Measurements from ENCODE around the gene FBXL17. TPM values are rescaled to one million over a fixed set of nuclear protein-coding genes. Genes with fewer than 3 reads are reported as not detected.

Gene FBXL17
- total RNA-seq, 2 experiments from 2014 or later = 9.6 to 9.8 TPM

DNA sequence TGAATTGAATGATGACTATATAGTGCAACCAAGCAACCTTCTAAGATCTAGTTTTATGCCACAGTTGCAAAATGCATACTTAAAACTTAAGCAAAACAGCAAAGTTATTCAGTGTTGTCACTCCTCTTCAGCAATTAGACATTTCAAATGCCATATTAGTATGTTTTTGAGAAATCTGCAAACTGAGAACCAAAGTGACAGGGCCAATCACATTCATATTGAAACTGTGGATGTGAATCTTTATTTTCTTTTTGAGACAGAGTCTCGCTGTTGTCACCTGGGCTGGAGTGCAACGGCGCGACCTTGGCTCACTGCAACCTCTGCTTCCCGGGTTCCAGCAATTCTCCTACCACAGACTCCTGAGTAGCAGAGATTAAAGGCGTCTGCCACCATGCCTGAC lies 461.9 kb downstream of the FBXL17 start:
- no peak for DNase-seq
- H3K27ac Mint-ChIP-seq = no peak overlapping the region

DNA sequence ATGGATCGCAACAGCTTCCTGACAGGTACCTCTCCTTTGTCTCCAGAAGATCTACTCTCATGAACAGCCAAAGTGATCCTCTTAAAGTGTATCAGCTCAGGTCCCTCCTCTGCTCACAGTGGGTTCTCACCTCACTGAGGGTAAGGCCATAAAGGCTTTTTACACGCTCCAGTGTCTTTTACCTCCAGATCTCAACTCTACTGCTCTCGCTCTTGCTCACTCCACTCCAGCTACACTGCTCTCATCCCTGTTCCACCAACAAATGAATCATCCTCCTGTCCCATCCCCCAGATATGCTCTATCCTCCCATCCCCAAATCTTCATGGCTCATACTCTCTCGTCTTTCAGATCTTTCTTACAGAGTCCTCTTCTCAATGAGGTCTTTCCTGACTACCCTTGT lies 462.5 kb downstream of the FBXL17 start:
- ChIA-PET CTCF (no interaction called here), POLR2A (no interaction called here)
- peaks cover 60% of the 10 kb centered on the region for H3K4me1 Mint-ChIP-seq
- H3K27me3 Mint-ChIP-seq = no peaks in the 10 kb centered on the region
- H3K4me3 Mint-ChIP-seq = no peak overlapping the region
- H3K9me3 Mint-ChIP-seq = peaks cover 4% of the 10 kb centered on the region
- no peak overlapping the region for H3K27ac Mint-ChIP-seq
- no peak for DNase-seq
- H3K36me3 Mint-ChIP-seq (ENCODE audit: low read depth) = peaks cover 16% of the 10 kb centered on the region

More for the DNA sequence above, 461.9 kb downstream of the FBXL17 start:
- POLR2A ChIA-PET = no interaction called here
- Mint-ChIP-seq H3K9me3 (peaks cover 4% of the 10 kb centered on the region), H3K27me3 (no peaks in the 10 kb centered on the region), H3K4me3 (no peak overlapping the region), H3K4me1 (peaks cover 62% of the 10 kb centered on the region), H3K36me3 (ENCODE audit: low read depth) (peaks cover 16% of the 10 kb centered on the region)
- CTCF ChIA-PET = no interaction called here

DNA sequence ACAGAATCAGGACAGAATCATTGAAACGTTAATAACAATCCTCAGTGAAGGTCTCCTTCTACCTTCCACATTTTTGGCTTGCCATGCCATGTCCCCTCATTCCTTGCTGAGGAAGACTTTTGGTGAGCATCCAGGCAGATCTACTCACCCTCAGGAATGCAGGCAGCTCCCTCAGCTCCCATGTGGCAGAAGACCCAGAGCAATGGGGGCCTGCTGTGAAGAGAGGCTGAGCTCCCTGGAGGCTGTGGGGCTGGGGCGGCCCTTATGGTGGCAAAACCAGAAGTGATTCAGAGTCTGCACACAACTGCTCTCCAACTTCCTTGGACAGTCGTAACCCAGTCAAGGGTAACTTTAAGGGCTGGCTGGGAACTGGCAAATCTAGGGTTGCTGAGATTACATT lies 463.9 kb downstream of the FBXL17 start:
- Mint-ChIP-seq H3K4me3 (no peak overlapping the region), H3K27ac (peak overlapping the region; percentile 88), H3K36me3 (ENCODE audit: low read depth) (peaks cover 11% of the 10 kb centered on the region), H3K9me3 (peaks cover 2% of the 10 kb centered on the region), H3K27me3 (no peaks in the 10 kb centered on the region), H3K4me1 (peaks cover 66% of the 10 kb centered on the region)
- ChIA-PET CTCF (no interaction called here), POLR2A (no interaction called here)
- DNase-seq = no peak

DNA sequence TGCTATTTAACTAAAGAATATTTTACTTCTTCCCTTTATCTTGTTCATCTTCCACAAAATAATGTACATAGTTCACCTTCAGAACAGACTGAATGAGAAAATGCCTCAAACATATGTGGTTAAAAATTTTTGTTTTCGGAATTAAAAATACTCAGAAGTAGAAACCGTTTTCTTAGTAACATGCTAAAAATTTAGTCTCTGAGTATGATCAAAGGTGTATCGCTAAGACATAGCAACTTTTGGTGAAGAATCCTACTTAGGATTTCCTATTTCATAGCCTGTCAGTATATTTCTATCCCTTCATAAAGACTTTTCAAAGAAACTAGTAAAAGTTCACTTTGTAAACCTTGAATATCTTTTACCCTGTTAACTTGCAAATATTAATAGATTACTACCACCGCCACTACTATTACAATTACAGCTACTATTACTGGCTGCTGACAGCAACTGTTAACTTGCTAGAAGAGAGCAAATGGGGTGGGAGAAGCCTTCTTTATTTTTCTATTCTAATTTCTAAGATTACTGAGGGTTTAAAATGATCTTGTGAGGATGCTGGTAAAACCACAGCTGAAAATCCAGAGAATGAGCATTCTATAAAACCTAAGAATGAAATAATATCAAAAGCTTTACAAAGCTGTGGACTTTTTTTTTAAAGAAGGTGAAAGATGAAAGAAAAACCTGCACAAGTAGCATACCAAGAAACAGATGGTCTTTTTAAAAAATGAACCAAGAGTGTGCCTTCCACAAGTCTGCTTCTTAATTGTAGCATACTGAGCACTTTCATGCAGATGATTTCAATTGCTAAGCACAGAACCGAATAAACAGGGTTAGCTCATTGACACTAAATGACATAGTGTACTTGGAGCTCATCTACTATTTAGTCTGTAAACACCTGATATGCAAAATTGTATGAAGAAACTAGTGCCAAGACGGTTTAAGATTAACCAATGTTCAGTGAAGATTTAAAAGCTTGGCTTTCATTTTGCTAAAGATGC lies 464.9 kb downstream of the FBXL17 start:
- CTCF ChIA-PET = no interaction called here
- H3K9me3 Mint-ChIP-seq = peaks cover 2% of the 10 kb centered on the region
- no peak for DNase-seq
- peaks cover 67% of the 10 kb centered on the region for H3K4me1 Mint-ChIP-seq
- POLR2A ChIA-PET = no interaction called here
- no peaks in the 10 kb centered on the region for H3K27me3 Mint-ChIP-seq
- peak overlapping the region; percentile 51 for H3K4me3 Mint-ChIP-seq
- H3K27ac Mint-ChIP-seq = peak overlapping the region; percentile 88
- peaks cover 11% of the 10 kb centered on the region for H3K36me3 Mint-ChIP-seq (ENCODE audit: low read depth)

DNA sequence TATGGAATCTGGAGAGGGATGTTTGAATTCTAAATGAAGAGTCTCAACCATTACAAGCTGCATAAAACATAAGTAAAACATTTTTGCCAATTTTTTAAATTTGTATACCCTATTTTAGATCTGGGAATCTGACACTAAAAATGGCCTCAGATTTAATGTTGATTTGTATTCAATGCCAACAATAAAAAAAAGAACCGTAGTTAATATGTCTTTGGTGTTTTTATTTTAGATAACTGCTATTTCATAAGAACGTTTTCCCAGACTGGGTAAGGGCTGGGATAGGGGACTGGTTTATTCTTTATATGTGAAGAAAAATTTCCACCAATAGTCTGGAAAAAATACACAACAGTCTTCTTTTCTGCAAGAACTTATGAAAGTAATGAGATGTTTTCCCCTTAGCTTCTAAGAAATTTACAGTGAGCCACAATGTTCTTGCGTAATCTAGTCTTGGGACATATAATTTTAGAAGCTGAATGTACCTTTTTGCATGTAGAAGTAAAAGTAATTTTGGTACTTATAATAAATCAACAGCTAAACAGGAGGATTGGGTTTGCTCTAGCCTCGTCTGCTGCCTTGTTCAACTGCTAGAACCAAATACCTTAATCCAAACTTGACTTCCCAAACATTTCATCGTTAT lies 466.6 kb downstream of the FBXL17 start:
- Mint-ChIP-seq H3K9me3 (no peaks in the 10 kb centered on the region), H3K36me3 (ENCODE audit: low read depth) (peaks cover 6% of the 10 kb centered on the region), H3K27me3 (no peaks in the 10 kb centered on the region), H3K4me1 (peaks cover 63% of the 10 kb centered on the region), H3K4me3 (no peak overlapping the region), H3K27ac (peak overlapping the region; percentile 88)
- CTCF ChIA-PET = interaction anchor here (0.6 kb wide), 1 partner anchor 69 kb away, joined by 3 read pairs; no protein-coding TSS in a partner anchor
- no peak for DNase-seq
- POLR2A ChIA-PET = no interaction called here

DNA sequence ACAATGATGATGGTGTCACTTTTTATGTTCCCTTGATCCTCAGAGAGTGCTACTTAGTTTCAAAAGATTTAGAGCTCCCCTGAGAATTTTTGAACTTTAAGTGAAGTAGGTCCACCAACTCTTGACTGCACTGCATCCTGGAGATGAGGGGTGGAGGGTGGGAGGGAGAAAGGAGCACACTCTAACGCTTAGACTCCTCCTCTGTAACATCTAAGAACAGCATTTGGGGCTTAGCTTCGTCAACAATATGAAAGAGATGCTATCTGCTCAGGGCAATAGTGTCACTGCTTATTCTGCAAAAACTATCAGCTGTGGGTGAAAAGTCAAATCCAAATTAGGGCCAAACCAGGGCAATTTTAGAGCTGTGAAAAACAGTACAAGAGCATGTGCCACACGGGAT lies 468.4 kb downstream of the FBXL17 start:
- H3K9me3 Mint-ChIP-seq = peaks cover 5% of the 10 kb centered on the region
- peaks cover 46% of the 10 kb centered on the region for H3K4me1 Mint-ChIP-seq
- peak overlapping the region; percentile 65 for H3K27ac Mint-ChIP-seq
- CTCF ChIA-PET = no interaction called here
- POLR2A ChIA-PET = no interaction called here
- H3K4me3 Mint-ChIP-seq = no peak overlapping the region
- H3K27me3 Mint-ChIP-seq = no peaks in the 10 kb centered on the region
- peaks cover 6% of the 10 kb centered on the region for H3K36me3 Mint-ChIP-seq (ENCODE audit: low read depth)
- no peak for DNase-seq

DNA sequence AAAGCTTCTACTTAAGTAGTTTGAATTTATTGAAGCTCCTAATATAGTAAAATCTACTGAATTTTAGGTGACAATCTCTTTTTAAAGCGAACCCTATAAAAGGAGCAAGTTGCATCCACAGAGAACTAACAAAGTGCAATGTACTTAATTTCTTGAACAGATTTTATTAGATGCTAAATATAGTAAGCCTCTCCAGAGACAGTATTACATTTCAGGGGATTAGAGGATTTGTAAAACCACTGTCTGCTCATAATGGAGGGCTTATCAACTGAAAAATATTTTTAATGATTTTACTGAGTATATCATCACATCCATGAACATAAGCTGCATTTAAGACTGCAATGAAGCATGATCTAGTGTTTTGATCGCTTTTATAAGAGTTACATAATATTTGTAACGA lies 481.2 kb downstream of the FBXL17 start:
- no peaks in the 10 kb centered on the region for H3K4me1 Mint-ChIP-seq
- H3K4me3 Mint-ChIP-seq = no peak overlapping the region
- no peak for DNase-seq
- H3K27me3 Mint-ChIP-seq = no peaks in the 10 kb centered on the region
- no peaks in the 10 kb centered on the region for H3K36me3 Mint-ChIP-seq (ENCODE audit: low read depth)
- ChIA-PET POLR2A (no interaction called here), CTCF (interaction anchor here (1.0 kb wide), 1 partner anchor 45 kb away, joined by 3 read pairs; no protein-coding TSS in a partner anchor)
- no peak overlapping the region for H3K27ac Mint-ChIP-seq
- no peaks in the 10 kb centered on the region for H3K9me3 Mint-ChIP-seq

DNA sequence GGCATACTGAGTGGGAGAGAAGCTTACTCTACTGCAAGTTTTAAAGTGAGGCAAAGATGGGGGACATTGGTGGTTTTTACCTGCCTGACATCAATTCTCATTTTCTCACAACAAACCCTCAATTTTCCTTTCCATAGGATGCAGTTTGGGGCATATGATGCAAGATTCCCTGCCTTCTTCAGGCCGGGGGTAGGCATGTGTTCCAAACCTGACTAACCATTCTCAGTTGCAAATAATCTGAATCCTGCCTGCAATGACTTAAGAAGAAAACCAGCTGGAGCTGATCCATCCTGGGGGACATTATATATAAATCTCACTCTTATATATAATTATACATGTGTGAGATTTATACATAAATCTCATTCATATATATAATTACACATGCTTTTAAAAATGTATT lies 487.5 kb downstream of the FBXL17 start:
- ChIA-PET POLR2A (no interaction called here), CTCF (no interaction called here)
- H3K27ac Mint-ChIP-seq = no peak overlapping the region
- H3K9me3 Mint-ChIP-seq = peaks cover 5% of the 10 kb centered on the region
- H3K36me3 Mint-ChIP-seq (ENCODE audit: low read depth) = peaks cover 5% of the 10 kb centered on the region
- H3K4me3 Mint-ChIP-seq = no peak overlapping the region
- DNase-seq = no peak
- H3K4me1 Mint-ChIP-seq = peaks cover 4% of the 10 kb centered on the region
- no peaks in the 10 kb centered on the region for H3K27me3 Mint-ChIP-seq

DNA sequence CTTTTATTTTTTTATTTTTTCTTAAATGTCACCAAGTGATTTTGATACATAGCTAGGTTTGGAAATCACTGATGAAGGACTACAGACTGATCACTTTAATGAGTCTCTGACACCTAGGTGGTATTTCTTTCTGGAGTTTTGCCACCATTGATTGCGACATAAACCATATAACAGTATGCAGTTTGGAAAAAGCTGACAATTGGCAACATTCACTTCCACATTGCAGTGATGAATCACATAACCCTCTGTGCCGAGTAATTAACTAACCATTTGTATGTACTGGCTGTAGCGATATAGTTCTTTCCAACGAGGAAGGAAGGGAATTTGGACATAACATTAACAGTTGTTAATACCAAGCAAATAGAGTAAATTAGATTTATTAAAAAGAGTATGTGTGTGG lies 488.3 kb downstream of the FBXL17 start:
- H3K9me3 Mint-ChIP-seq = peaks cover 5% of the 10 kb centered on the region
- ChIA-PET POLR2A (no interaction called here), CTCF (interaction anchor here (0.7 kb wide), 1 partner anchor 9 kb away, joined by 3 read pairs; no protein-coding TSS in a partner anchor)
- no peak for DNase-seq
- H3K27me3 Mint-ChIP-seq = no peaks in the 10 kb centered on the region
- H3K4me1 Mint-ChIP-seq = peaks cover 4% of the 10 kb centered on the region
- peaks cover 5% of the 10 kb centered on the region for H3K36me3 Mint-ChIP-seq (ENCODE audit: low read depth)
- H3K4me3 Mint-ChIP-seq = no peak overlapping the region
- no peak overlapping the region for H3K27ac Mint-ChIP-seq

DNA sequence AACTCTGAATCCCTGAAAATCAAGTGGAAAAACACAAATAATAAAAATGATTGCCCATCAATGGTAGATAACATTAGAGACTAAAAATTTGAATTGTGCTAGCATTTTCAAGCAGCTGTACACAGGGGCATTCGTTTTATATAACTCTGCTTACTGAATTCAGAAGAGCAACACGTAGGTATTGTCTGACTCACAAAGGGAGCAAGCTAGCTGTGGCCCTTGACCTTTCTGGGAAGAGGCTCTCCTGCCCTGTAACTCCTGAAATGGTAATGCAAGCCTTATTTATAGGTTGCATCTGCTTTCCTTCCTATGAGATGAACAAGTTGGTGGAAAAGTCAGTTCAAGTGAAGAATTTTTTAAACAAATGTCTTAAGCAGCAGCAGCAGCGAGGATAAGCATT lies 492.5 kb downstream of the FBXL17 start:
- Mint-ChIP-seq H3K36me3 (ENCODE audit: low read depth) (peaks cover 6% of the 10 kb centered on the region), H3K4me3 (no peak overlapping the region), H3K9me3 (peaks cover 5% of the 10 kb centered on the region), H3K27me3 (no peaks in the 10 kb centered on the region), H3K4me1 (peaks cover 36% of the 10 kb centered on the region), H3K27ac (no peak overlapping the region)
- ChIA-PET POLR2A (no interaction called here), CTCF (interaction anchor here (1.0 kb wide), 1 partner anchor 13 kb away, joined by 3 read pairs; no protein-coding TSS in a partner anchor)
- DNase-seq = no peak

DNA sequence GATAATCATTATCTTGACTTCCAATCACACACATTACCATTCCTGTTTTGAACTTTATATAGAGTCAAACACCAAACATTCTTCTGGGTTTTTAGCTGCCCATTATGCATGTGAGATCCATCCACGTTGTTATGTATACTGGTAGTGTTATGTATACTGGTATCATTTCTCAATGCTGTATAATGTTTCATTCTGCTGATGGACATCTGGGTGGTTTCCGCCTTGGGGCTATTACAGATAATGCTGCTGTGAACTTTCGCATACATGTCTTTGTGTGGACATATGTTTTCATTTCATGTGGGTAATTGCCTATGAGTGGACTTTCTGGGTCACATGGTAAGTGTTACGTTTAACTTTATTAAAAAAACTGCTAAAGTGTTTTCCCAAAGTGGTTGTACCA lies 493.4 kb downstream of the FBXL17 start:
- no peak for DNase-seq
- CTCF ChIA-PET = interaction anchor here (1.0 kb wide), 1 partner anchor 13 kb away, joined by 3 read pairs; no protein-coding TSS in a partner anchor
- POLR2A ChIA-PET = no interaction called here

DNA sequence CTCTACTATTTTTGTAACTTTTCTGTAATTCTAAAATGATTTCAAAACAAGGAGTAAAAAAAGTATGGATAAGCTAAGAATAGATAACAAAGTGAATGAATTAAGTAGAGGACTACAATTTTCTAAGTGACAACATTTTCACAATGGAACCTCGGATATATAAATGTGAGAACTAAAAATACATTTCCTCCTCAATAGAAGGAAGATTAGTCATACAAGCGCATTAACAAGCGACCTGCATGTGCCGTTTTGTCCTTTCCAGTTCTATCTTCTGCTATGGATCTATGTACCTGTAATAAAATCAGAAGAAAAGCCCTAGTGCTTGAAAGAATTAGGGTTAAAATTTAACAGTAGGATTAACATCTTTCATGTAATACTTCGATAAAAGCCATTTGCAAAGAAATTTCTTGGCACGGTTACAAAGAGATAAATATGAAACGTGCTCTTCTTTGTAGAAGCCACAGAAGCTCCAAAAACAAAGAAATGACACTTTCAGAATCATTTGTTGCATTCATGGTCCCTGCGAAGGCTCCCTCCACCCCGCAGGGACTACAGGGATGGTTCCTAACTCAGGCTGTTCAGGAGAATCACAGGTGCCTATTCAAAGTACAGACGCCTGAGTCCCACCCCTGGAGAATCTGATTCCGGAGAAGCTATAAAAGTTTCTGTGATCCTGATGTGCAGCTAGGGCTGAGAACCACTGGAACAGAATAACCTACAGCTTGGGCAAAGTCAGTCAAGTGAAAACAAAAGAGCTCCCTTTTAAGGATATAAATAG lies 494.5 kb downstream of the FBXL17 start:
- H3K4me1 Mint-ChIP-seq = peaks cover 32% of the 10 kb centered on the region
- peak overlapping the region; percentile 70 for H3K27ac Mint-ChIP-seq
- H3K9me3 Mint-ChIP-seq = peaks cover 5% of the 10 kb centered on the region
- no peak for DNase-seq
- peaks cover 6% of the 10 kb centered on the region for H3K36me3 Mint-ChIP-seq (ENCODE audit: low read depth)
- POLR2A ChIA-PET = no interaction called here
- CTCF ChIA-PET = interaction anchor here (1.3 kb wide), 1 partner anchor 22 kb away, joined by 3 read pairs; no protein-coding TSS in a partner anchor
- H3K27me3 Mint-ChIP-seq = no peaks in the 10 kb centered on the region
- peak overlapping the region; percentile 9 for H3K4me3 Mint-ChIP-seq

More for the DNA sequence above, 493.4 kb downstream of the FBXL17 start:
- Mint-ChIP-seq H3K27ac (no peak overlapping the region), H3K27me3 (no peaks in the 10 kb centered on the region), H3K4me1 (peaks cover 36% of the 10 kb centered on the region), H3K36me3 (ENCODE audit: low read depth) (peaks cover 6% of the 10 kb centered on the region), H3K4me3 (no peak overlapping the region), H3K9me3 (peaks cover 5% of the 10 kb centered on the region)

DNA sequence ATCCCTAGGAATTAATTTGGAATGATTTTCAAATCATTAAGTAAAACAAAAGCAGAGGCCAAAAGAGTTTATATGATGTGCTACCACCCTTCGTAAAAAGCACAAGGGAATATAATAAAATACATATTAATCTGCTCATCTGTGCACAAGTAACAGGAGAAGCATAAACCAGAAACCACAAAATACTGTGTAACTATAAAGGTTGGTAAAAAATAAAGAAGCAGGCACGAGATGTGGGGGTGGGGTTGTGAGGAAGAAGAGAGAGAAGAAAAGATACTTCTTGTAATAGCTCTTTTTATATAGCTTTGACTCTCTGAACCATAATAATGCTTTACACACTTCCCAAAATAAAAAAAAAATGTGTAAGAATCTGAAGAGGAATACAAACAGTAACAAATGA lies 496.3 kb downstream of the FBXL17 start:
- no peaks in the 10 kb centered on the region for H3K27me3 Mint-ChIP-seq
- peaks cover 32% of the 10 kb centered on the region for H3K4me1 Mint-ChIP-seq
- H3K36me3 Mint-ChIP-seq (ENCODE audit: low read depth) = peaks cover 3% of the 10 kb centered on the region
- ChIA-PET POLR2A (no interaction called here), CTCF (no interaction called here)
- H3K9me3 Mint-ChIP-seq = peaks cover 1% of the 10 kb centered on the region
- H3K4me3 Mint-ChIP-seq = no peak overlapping the region
- no peak for DNase-seq
- H3K27ac Mint-ChIP-seq = no peak overlapping the region

All from activated CD4-positive, alpha-beta T cell treated with anti-CD3 and anti-CD28 coated beads, Interleukin-2, amount 10 ng/mL, durations not matched to agents 7 days and 5 days (primary cell).